Rectal smooth muscle tissue (tissue), 1 donor: ENCODE results near the gene DAZAP1.

Experiments used
- H3K27ac ChIP-seq: one replicate; pipeline ENCODE4 v1.7.0; 2013; ENCODE audit warnings: low read depth, low read length, inconsistent platforms
- H3K27me3 ChIP-seq: one replicate; pipeline ENCODE4 v1.7.0; 2013; ENCODE audit warnings: low read length; ENCODE audit not compliant: control insufficient read depth, insufficient read depth
- H3K36me3 ChIP-seq: one replicate; pipeline ENCODE4 v1.7.0; 2013; ENCODE audit warnings: low read length; ENCODE audit not compliant: control insufficient read depth, insufficient read depth
- H3K4me1 ChIP-seq: one replicate; pipeline ENCODE4 v1.7.0; 2013; ENCODE audit warnings: low read length; ENCODE audit not compliant: control insufficient read depth, insufficient read depth
- H3K4me3 ChIP-seq: one replicate; pipeline ENCODE4 v1.7.0; 2013; ENCODE audit warnings: low read length
- H3K9ac ChIP-seq: one replicate; pipeline ENCODE4 v1.7.0; 2013; ENCODE audit warnings: low read length

Gene DAZAP1

DNA sequence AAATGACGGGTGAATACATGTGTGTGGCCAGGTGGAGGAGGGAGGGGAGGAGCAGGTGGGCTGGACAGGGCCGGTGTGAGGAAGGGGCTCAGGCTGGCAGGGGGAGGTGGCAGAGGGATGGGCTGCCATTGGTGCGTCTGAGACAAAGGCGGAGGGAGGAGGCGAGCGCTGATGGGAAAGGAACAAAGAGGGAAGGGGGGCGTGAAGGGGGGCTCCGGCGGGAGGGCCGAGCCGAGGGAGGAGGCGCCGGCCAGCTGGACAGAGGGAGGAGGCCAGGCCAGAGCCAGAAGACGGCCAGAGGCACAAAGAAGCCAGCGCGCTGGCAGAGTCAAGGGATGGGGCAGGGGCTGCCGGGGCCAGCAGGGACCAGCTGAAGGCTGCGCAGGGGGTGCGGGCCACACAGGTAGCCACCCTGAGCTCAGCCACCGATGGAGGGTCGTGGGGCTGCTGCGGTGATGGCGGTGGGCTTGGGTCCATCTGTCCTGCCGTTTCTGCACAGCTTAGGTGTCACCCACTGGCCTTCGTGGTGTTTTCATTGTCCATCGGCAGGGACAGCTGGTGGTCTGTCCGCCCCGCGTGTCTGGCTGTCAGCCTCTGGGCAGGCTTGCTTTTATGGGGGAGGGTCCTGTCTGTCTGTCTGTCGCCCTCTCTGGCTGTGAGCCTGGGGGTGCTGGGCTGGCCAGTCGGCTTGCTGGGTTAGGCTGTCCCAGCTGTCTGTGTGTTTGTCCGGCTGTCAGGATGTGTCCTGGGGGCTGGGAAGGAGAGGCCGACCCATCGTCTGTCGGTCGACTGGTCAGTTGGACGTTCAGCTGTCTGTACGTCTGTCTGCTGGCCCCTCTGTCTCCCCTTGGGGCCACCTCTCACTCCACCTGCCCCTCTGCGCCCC is 44.8 kb downstream of the DAZAP1 start:
- H3K27me3 ChIP-seq: peaks cover 73% of the 10 kb centered on the region
- H3K36me3 ChIP-seq: no peaks in the 10 kb centered on the region
- no peak overlapping the region for H3K27ac ChIP-seq
- no peaks in the 10 kb centered on the region for H3K4me1 ChIP-seq
- H3K9ac ChIP-seq: no peak overlapping the region
- H3K4me3 ChIP-seq: no peak overlapping the region

DNA sequence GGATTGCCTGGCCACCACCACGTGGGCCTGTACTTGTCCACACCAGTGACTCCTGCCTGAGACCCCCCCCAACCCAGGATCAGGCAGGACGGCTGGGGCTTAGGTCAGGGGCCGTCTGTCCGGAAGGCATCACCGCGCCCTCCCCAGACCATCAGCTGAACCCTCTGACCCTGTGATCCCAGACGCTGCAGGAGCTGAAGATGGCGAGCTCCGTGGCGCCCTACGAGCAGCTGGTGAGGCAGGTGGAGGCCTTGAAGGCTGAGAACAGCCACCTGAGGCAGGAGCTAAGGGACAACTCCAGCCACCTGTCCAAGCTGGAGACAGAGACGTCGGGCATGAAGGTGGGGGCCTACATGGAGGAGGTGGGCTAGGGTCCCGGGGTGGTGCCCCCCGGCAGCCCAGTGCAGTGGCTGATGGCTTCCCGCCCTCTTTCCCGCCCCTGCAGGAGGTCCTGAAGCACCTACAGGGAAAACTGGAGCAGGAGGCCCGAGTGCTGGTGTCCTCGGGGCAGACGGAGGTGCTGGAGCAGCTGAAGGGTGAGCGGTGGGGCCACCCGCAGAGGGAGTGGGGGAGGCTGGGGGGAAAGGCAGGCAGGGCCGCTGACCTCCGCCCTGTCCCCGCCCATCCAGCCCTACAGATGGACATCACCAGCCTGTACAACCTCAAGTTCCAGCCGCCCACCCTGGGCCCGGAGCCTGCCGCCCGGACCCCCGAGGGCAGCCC is 45.6 kb downstream of the DAZAP1 start:
- no peak overlapping the region for H3K27ac ChIP-seq
- peaks cover 70% of the 10 kb centered on the region for H3K27me3 ChIP-seq
- no peak overlapping the region for H3K4me3 ChIP-seq
- no peaks in the 10 kb centered on the region for H3K4me1 ChIP-seq
- no peak overlapping the region for H3K9ac ChIP-seq
- no peaks in the 10 kb centered on the region for H3K36me3 ChIP-seq

DNA sequence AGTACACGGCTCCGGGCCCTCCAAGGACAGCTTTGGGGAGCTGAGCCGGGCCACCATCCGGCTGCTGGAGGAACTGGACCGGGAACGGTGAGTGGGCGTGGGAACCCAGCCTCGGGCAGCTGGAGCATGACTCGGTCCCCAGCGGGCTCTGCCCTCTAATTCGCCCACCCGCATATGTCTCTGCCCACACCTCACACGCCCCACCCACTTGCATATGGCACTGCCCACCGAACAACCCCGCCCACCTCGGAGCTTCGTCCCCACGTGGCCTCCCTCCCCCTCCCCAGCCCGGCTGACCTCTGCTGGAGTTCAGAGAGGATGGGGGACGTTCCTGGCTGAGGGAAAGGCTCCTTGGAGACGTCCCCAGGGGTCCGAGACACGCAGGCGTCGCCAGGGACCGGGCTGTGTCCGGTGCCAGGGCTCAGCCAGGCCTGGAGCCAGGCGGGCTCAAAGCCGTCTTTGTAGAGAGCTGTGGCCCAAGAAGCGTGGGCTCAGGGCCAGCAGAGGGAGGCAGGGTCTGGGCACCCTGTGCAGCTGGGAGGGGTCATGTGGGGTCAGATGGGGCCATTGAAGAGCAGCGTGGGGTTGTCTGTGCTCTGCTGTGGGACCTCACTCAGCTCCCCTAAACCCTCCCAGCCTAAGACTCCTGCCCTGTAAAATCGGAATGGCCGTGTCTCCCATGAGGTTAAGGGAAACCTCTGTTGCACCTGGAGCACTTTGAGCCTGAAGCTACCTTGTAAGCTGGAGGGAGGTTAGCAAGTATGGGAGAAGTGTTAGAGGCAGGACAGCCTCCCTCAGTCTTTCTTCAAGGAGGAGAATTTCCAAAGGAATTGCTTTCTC is 46.4 kb downstream of the DAZAP1 start:
- H3K4me3 ChIP-seq: no peak overlapping the region
- H3K27ac ChIP-seq: no peak overlapping the region
- H3K36me3 ChIP-seq: no peaks in the 10 kb centered on the region
- H3K27me3 ChIP-seq: peaks cover 69% of the 10 kb centered on the region
- no peaks in the 10 kb centered on the region for H3K4me1 ChIP-seq
- no peak overlapping the region for H3K9ac ChIP-seq

DNA sequence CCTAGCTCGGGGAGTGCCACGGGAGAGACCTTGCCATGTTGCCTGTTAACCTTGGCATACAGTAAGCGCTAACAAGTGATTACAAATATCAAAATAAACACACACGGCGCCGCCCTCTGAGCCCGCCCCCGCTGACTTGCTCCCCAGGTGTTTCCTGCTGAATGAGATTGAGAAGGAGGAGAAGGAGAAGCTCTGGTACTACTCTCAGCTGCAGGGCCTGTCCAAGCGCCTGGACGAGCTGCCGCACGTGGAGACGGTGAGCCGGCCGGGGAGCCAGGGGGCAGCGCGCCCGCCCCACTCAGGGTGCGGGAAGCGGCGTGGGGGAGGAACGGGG is 47.6 kb downstream of the DAZAP1 start:
- Histone ChIP-seq H3K27ac (no peak overlapping the region), H3K36me3 (no peaks in the 10 kb centered on the region), H3K4me3 (no peak overlapping the region), H3K27me3 (peaks cover 57% of the 10 kb centered on the region), H3K4me1 (no peaks in the 10 kb centered on the region), H3K9ac (no peak overlapping the region)

DNA sequence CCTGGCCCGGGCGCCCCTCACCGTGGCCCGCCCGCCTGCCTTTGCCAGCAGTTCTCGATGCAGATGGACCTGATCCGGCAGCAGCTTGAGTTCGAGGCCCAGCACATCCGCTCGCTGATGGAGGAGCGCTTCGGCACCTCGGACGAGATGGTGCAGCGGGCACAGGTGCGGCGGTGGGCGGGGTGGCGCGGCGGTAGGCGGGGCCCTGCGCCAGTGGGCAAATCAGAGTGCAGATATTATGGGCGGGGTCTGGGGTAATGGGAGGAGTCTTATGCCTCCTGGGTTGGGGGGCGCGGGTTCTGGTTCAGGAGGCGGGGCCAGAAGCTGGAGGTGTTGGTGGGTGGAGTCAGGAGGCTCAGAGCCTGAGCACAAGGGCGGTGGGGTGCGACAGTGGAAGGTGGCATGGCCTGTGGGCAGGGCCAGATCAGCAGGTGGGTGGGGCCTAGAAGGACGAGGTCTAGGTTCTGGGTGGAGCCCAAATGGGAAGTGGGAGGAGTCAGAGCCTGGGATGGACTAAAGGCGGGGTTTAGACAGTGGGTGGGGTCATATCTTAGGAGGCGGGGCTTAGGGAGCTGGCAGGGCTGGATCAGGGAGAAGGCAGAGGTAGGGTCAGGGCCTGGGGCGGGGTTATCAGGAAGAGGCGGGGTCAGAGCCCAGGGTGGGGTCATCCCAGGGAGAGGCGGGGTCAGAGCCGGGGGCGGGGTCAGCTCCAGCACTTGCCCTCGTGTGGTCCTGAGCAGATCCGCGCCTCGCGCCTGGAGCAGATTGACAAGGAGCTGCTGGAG is 48.1 kb downstream of the DAZAP1 start:
- Histone ChIP-seq H3K4me1 (no peaks in the 10 kb centered on the region), H3K9ac (no peak overlapping the region), H3K27ac (no peak overlapping the region), H3K36me3 (no peaks in the 10 kb centered on the region), H3K4me3 (no peak overlapping the region), H3K27me3 (peaks cover 51% of the 10 kb centered on the region)

DNA sequence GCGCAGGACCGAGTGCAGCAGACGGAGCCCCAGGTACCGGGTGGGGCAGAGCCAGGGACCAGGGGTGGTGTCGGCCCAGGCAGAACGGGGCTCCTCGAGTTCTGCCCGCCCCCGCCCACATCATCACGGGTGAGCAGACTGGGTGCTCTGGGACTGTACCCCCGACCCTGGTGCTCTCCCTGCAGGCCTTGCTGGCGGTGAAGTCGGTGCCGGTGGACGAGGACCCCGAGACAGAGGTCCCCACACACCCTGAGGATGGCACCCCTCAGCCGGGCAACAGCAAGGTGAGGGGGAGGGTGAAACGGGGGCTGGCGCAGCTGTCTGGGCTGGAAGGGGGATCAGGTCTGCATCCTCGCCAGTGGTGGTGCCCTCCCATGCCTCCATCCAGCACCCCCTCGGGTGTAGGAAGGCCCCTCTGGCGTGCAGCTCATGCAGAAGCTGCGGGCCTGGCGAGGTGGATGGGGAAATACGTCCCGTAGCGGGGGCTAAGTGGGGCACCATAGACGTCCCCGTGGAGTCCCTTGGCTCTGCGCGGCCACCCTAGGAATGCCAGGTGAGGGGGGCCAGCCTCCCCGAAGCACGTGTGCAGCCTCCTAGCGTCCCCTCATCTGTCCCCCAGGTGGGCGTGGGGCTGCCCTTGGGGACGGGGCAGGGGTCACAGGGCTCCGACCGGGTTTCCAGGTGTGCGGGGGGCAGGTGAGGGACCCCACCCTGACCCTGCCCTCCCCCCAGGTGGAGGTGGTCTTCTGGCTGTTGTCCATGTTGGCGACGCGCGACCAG is 48.9 kb downstream of the DAZAP1 start:
- no peak overlapping the region for H3K9ac ChIP-seq
- H3K27ac ChIP-seq: no peak overlapping the region
- no peak overlapping the region for H3K4me3 ChIP-seq
- H3K4me1 ChIP-seq: no peaks in the 10 kb centered on the region
- H3K36me3 ChIP-seq: no peaks in the 10 kb centered on the region
- H3K27me3 ChIP-seq: peaks cover 44% of the 10 kb centered on the region

DNA sequence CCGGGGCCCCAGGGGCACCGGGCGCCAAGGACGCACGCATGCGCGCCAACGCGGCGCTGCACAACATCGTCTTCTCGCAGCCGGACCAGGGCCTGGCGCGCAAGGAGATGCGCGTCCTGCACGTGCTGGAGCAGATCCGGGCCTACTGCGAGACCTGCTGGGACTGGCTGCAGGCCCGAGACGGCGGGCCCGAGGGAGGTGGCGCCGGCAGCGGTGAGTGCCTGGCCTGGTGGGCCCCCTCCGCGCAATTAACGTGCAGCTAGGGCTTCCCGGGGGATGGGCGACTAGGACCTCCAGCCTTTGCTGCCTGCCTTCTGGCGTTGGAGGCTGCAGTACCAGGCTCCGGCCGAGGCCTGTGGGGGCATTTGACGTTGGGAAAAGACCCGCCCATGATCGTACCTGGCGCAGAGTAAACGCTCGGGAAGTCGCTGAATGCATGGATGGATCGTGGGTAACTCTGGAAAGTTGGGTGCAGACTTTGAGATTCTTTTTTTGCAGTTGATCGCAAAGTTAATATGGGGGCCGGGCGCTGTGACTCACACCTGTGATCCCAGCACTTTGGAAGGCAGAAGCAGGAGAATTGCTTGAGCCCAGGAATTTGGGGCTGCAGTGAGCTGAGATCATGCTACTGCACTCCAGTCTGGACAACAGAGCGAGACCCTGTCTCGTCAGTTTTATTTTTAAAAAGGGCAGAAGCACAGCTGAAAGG is 49.8 kb downstream of the DAZAP1 start:
- Histone ChIP-seq H3K4me1 (no peaks in the 10 kb centered on the region), H3K36me3 (no peaks in the 10 kb centered on the region), H3K27ac (no peak overlapping the region), H3K27me3 (peaks cover 43% of the 10 kb centered on the region), H3K4me3 (no peak overlapping the region), H3K9ac (no peak overlapping the region)

DNA sequence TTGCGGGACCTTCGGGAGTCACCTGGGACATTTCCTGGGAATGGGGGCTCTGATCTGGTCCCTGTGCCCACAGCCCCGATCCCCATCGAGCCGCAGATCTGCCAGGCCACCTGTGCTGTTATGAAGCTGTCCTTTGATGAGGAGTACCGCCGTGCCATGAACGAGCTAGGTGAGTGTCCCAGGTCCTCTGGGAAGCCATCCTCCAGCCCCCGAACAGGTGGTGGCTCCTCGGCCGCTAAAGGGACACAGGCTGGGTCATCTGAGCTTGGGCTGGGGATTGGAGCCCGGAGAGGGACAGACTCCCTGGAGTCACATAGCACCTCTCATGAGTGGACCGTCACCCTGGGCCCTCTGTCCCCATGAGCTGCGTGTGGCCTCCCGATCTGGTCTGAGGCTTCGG is 50.5 kb downstream of the DAZAP1 start:
- Histone ChIP-seq H3K27me3 (peaks cover 36% of the 10 kb centered on the region), H3K36me3 (no peaks in the 10 kb centered on the region)

DNA sequence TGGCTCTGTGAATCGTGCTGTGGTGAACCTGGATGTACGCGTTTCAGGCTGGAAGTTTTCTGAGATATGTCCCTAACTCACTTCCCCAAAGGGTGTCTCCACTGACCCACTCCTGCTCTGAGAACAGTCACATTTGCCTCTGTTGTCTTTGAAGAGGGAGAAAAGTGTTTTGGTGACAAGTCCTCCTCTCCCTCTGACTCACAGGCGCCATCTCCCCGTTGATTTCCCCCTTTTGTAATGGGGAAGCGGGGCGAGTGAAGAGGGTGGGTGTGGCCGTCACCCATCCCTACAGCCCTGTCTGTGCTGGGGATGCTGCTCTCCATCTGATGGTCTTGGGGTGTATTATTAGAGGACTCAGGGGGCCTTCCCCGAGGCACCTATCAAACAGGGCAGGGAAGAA is 52.1 kb downstream of the DAZAP1 start:
- Histone ChIP-seq H3K4me1 (no peaks in the 10 kb centered on the region), H3K9ac (no peak overlapping the region), H3K27me3 (peaks cover 24% of the 10 kb centered on the region), H3K36me3 (no peaks in the 10 kb centered on the region), H3K4me3 (no peak overlapping the region), H3K27ac (no peak overlapping the region)

More for the DNA sequence above, 50.5 kb downstream of the DAZAP1 start:
- Histone ChIP-seq H3K27ac (no peak overlapping the region), H3K4me1 (no peaks in the 10 kb centered on the region), H3K9ac (no peak overlapping the region), H3K4me3 (no peak overlapping the region)

DNA sequence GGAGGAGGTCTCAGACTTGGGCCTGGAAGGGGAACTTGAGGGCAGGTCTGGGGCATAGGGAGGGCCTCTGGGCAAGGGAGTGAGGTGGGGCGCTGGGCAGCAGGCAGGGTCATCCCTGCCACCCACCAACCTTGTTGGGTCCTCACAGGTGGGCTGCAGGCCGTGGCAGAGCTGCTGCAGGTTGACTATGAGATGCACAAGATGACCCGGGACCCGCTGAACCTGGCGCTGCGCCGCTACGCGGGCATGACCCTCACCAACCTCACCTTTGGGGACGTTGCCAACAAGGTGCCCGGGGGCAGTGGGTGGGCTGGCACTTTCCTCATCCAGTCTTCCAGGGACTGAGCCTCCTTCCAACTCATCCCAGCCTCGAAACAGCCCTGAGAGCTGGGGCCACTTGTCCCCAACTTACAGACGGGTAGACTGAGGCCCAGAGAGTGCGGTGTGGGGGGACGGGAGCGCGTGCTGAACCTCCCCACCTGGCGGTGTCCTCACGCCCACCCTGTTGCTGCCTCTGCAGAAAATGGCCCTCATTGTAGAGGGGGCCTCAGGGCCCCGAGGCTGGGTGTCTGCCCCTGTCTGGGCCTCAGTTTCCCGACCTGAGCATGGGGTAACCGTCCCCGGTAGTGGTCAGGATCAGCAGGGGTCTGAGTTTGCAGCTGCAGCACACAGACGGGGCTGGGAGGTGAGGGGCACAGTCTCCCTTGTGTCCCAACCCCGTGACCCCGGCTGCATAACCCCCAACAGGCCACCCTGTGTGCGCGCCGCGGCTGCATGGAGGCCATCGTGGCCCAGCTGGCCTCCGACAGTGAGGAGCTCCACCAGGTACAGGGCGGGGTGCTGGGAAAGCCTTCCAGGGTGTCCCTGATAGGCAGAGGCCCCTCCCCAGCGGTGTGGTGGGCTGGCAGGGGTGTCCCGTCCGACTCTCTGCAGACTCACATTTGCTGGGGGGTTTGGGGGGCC is 52.9 kb downstream of the DAZAP1 start:
- Histone ChIP-seq H3K4me3 (no peak overlapping the region), H3K9ac (no peak overlapping the region), H3K27me3 (peaks cover 22% of the 10 kb centered on the region)

More for the DNA sequence above, 52.9 kb downstream of the DAZAP1 start:
- Histone ChIP-seq H3K4me1 (no peaks in the 10 kb centered on the region), H3K27ac (no peak overlapping the region), H3K36me3 (no peaks in the 10 kb centered on the region)
